Embryonic facial prominence (tissue), 1 donor: ENCODE results near the gene C11orf87.

Source experiments
- DNase-seq: peaks from one replicate; pipeline ENCODE4 v3.0.0-alpha.2; 2016; ENCODE audit errors: extremely low spot score

The C11orf87 gene

DNA sequence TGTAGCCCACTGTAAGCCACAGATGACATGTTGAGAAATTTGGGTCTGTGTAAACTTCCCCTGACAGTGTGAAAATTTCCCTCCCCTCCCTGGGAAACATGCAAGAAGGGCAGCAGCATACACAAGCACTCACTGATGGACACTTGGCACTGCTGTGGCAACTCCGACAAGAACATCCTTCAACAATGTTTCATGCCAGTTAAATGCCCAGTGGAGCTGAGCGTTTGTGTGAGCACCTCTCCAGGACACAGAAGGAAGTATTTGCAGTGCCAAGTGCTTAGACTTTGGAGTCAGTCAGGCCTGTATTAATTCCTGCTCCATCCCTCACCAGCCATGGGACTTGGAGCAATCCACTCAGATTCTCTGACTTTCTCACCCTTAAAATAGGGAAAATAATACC, 17.7 kb downstream of the C11orf87 start:
- no peak for DNase-seq

GRCh38 chr11:109443052-109443451, 21.1 kb downstream of the C11orf87 start:
- no peak for DNase-seq

DNA sequence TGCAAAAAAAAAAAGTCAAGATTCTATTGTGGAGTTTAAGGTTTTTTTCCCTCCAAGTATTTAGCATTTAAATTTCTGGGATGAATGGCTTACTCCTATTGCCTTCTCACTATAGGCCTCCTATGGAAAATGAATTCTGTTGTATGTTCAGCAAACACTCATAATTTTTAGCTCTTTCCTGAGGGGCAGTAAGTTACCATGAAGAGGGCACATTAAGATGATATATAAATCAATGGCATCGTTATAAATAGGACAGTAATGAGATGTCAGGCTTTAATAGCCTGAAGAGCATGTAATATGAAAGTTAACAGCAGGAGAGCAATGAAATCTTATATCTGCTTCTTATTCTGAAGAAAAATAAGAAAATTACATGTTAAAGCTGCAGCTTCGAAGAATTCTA, 32.9 kb downstream of the C11orf87 start:
- no peak for DNase-seq
